Activated CD4-positive, alpha-beta T cell treated with anti-CD3 and anti-CD28 coated beads, Interleukin-10, Interleukin-2, amounts not matched to agents 100 ng/mL and 50 ng/mL, durations not matched to agents 16 hours and 8 hours (primary cell): ENCODE data around the gene RPL13A.
"Not testable (repeated sequence)": the region's sequence is repeated elsewhere in the genome, so short reads cannot be mapped to it uniquely, and the experiment has no call there.

Source experiments
- DNase-seq: peaks from one replicate; pipeline ENCODE4 v3.0.0-alpha.2; 2020

RPL13A gene

GRCh38 chr19:49458567-49458903 is 28.9 kb upstream of the RPL13A start:
- DNase-seq: no peak

- DNase-seq: no peak
Measured at GRCh38 chr19:49459388-49459787, 28.0 kb upstream of the RPL13A start.

GRCh38 chr19:49461130-49461529 is 26.3 kb upstream of the RPL13A start:
- not testable (repeated sequence) for DNase-seq

GRCh38 chr19:49461656-49462055 is 25.8 kb upstream of the RPL13A start:
- DNase-seq: no peak

- no peak for DNase-seq
Measured at GRCh38 chr19:49462492-49462891, 24.9 kb upstream of the RPL13A start.

- DNase-seq: no peak
Measured at GRCh38 chr19:49463960-49464740, 23.3 kb upstream of the RPL13A start.

GRCh38 chr19:49465371-49465770 is 22.0 kb upstream of the RPL13A start:
- DNase-seq: no peak

- DNase-seq: no peak
Measured at GRCh38 chr19:49468199-49468598, 19.2 kb upstream of the RPL13A start.

- DNase-seq: peak; percentile 95
Measured at GRCh38 chr19:49468746-49469447, 18.5 kb upstream of the RPL13A start.

GRCh38 chr19:49469828-49470614 is 17.4 kb upstream of the RPL13A start:
- peak; percentile 94 for DNase-seq

GRCh38 chr19:49470615-49470978 is 16.8 kb upstream of the RPL13A start:
- no peak for DNase-seq

GRCh38 chr19:49472936-49473335 is 14.5 kb upstream of the RPL13A start:
- DNase-seq: no peak

- not testable (repeated sequence) for DNase-seq
Measured at GRCh38 chr19:49473501-49473867, 13.9 kb upstream of the RPL13A start.

GRCh38 chr19:49473868-49474541 is 13.4 kb upstream of the RPL13A start, which contains the start of gene FLT3LG:
Gene FLT3LG (plus strand): TSS chr19:49474215. CDS start chr19:49474640, 425 bp downstream.
- DNase-seq: peak; percentile 95

GRCh38 chr19:49474542-49474924 is 12.9 kb upstream of the RPL13A start:
- no peak for DNase-seq

GRCh38 chr19:49475191-49475917 is 12.1 kb upstream of the RPL13A start:
- DNase-seq: no peak

GRCh38 chr19:49475995-49476880 is 11.2 kb upstream of the RPL13A start:
- DNase-seq: peak; percentile 89

- no peak for DNase-seq
Measured at GRCh38 chr19:49479975-49480628, 7.3 kb upstream of the RPL13A start.

- DNase-seq: no peak
Measured at GRCh38 chr19:49481020-49481683, 6.3 kb upstream of the RPL13A start.

GRCh38 chr19:49486232-49486631 is 1.2 kb upstream of the RPL13A start:
- DNase-seq: no peak
